Activated CD8-positive, alpha-beta T cell treated with anti-CD3 and anti-CD28 coated beads for 36 hours (primary cell): Measurements from ENCODE around the gene PSMG3. TPM values are rescaled to one million over a fixed set of nuclear protein-coding genes. Genes with fewer than 3 reads are reported as not detected.

Experiments
- ATAC-seq: fragments of 200-7000 bp; cut with Tn5 transposase; one replicate; pipeline ENCODE4 v1.10.0; 2021; ENCODE audit warnings: mild to moderate bottlenecking, moderate library complexity
- CTCF ChIA-PET: fragments of 350-600 bp; sonication (Branson Sonifier 250); formaldehyde crosslinking; loops from one replicate; lab custom pipeline; 2021; ENCODE audit warnings: antibody characterized with exemption; lab: Charles Lee
- POLR2A ChIA-PET: fragments of 350-600 bp; sonication (Branson Sonifier 250); formaldehyde crosslinking; loops from one replicate; lab custom pipeline; 2021; ENCODE audit warnings: antibody characterized with exemption; lab: Charles Lee
- DNase-seq: peaks from one replicate; pipeline ENCODE4 v3.0.0-alpha.2; 2020
- H3K27ac Mint-ChIP-seq: one replicate; pipeline ENCODE4 v1.8.0; 2021; ENCODE audit warnings: mild to moderate bottlenecking, mixed read lengths
- H3K27me3 Mint-ChIP-seq: one replicate; pipeline ENCODE4 v1.8.0; 2021; ENCODE audit warnings: mixed read lengths
- H3K36me3 Mint-ChIP-seq: one replicate; pipeline ENCODE4 v1.8.0; 2021; ENCODE audit warnings: low read depth, mixed read lengths
- H3K4me1 Mint-ChIP-seq: one replicate; pipeline ENCODE4 v1.8.0; 2021; ENCODE audit warnings: low read depth, mixed read lengths
- H3K4me3 Mint-ChIP-seq: one replicate; pipeline ENCODE4 v1.8.0; 2021; ENCODE audit warnings: mild to moderate bottlenecking, moderate library complexity, mixed read lengths
- H3K9me3 Mint-ChIP-seq: one replicate; pipeline ENCODE4 v1.8.0; 2021; ENCODE audit warnings: mixed read lengths
- intact Hi-C: fragments of 100-400 bp; cut with micrococcal nuclease; formaldehyde crosslinking; loops from one replicate; pipeline ENCODE4 v1.10.0; 2022
- total RNA-seq, 2 experiments: library from RNA; stranded (reverse); gene quantifications; one replicate each; pipeline ENCODE4 v1.2.3, GENCODE V29; 2021
- TF ChIP-seq, protein P1 (sequence below): fragments of 200-600 bp; IDR thresholded peaks from one replicate; pipeline ENCODE4 v1.8.0; 2022; ENCODE audit warnings: antibody characterized with exemption, mild to moderate bottlenecking

The PSMG3 gene
- total RNA-seq, 2 experiments from 2014 or later: 38.9 to 41.5 TPM

DNA sequence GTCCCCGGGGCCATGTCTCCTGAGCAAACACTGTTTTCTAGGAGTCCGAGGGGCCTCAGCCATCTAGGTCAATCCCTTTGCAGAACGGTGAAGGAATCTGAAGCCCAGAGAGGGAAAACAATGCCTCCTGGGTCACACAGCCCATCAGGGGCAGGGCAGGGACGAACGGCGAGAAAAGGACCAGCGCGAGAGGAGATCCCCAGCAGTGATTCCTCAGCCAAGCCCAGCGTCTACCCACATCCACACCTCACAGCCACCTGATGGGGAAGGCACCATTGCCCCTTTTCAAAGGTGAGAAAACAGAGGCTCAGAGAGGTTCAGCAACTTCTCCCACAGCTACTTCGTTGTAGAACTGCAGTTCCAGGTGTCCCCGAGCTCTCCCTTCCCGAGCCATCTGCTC is 17.9 kb upstream of the PSMG3 start:
- ATAC-seq (no peak), DNase-seq (no peak)
- POLR2A ChIA-PET: no interaction called here
- H3K4me3 Mint-ChIP-seq: no peak overlapping the region
- peaks cover 6% of the 10 kb centered on the region for H3K9me3 Mint-ChIP-seq
- peaks cover 18% of the 10 kb centered on the region for H3K4me1 Mint-ChIP-seq
- H3K36me3 Mint-ChIP-seq: peaks cover 5% of the 10 kb centered on the region
- no peak overlapping the region for H3K27ac Mint-ChIP-seq
- intact Hi-C loops: no loop called here
- H3K27me3 Mint-ChIP-seq: peaks cover 25% of the 10 kb centered on the region
- CTCF ChIA-PET: interaction anchor here (2.1 kb wide), 1 partner anchor 9 kb away, joined by 9 read pairs; no protein-coding TSS in a partner anchor
- TF ChIP-seq, protein P1, sequence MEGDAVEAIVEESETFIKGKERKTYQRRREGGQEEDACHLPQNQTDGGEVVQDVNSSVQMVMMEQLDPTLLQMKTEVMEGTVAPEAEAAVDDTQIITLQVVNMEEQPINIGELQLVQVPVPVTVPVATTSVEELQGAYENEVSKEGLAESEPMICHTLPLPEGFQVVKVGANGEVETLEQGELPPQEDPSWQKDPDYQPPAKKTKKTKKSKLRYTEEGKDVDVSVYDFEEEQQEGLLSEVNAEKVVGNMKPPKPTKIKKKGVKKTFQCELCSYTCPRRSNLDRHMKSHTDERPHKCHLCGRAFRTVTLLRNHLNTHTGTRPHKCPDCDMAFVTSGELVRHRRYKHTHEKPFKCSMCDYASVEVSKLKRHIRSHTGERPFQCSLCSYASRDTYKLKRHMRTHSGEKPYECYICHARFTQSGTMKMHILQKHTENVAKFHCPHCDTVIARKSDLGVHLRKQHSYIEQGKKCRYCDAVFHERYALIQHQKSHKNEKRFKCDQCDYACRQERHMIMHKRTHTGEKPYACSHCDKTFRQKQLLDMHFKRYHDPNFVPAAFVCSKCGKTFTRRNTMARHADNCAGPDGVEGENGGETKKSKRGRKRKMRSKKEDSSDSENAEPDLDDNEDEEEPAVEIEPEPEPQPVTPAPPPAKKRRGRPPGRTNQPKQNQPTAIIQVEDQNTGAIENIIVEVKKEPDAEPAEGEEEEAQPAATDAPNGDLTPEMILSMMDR: no peak

GRCh38 chr7:1586827-1587705 is 17.2 kb upstream of the PSMG3 start:
- ChIA-PET POLR2A (no interaction called here), CTCF (no interaction called here)
- DNase-seq (no peak), ATAC-seq (no peak)
- Mint-ChIP-seq H3K27ac (no peak overlapping the region), H3K27me3 (peaks cover 18% of the 10 kb centered on the region), H3K4me1 (peaks cover 12% of the 10 kb centered on the region), H3K4me3 (no peak overlapping the region), H3K36me3 (peaks cover 5% of the 10 kb centered on the region), H3K9me3 (peaks cover 6% of the 10 kb centered on the region)
- intact Hi-C loops: no loop called here
- TF ChIP-seq, protein P1: no peak

DNA sequence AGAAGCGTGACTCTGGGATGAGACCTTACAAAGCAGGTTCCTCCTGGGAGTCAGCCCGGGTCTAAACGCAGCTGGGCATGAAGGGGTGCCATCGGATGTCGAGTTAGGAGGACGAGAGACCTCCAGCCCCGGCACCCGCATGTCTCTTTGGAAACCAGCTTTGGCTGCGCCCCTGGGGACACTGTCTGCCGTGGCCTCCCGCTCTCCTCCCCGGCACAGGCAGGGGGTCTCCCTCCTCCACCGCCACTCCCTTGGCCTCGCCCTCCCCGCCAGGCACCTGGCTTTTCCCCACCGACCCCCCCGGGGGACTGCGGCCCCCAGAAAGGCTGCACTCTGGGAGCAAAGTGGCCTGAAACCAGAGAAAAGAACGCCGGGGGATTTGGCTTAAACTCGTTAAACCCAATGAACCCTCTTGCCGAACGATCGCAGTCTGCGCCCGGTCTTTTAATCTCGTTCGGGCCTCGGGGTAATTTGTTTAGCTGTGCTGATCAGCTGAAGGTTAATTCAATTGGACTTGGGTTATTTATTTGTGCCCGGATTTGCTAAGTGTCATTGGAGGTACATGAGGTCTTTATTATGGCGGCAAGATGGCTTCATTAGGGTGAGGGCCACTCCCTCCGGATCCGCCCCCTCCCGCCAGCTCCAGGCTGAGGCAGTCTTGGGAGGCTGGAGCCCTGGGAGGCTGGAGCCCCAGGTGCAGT is 16.4 kb upstream of the PSMG3 start:
- intact Hi-C loops: no loop called here
- ATAC-seq: no peak
- Mint-ChIP-seq H3K36me3 (peaks cover 5% of the 10 kb centered on the region), H3K27ac (no peak overlapping the region), H3K9me3 (peaks cover 6% of the 10 kb centered on the region), H3K4me3 (no peak overlapping the region), H3K4me1 (peaks cover 5% of the 10 kb centered on the region), H3K27me3 (peaks cover 12% of the 10 kb centered on the region)
- POLR2A ChIA-PET: no interaction called here
- TF ChIP-seq, protein P1: no peak
- DNase-seq: no peak
- CTCF ChIA-PET: no interaction called here

- DNase-seq (no peak), ATAC-seq (no peak)
- ChIA-PET CTCF (no interaction called here), POLR2A (interaction anchor here (0.6 kb wide), 1 partner anchor 951 kb away, joined by 3 read pairs; no protein-coding TSS in a partner anchor)
- TF ChIP-seq, protein P1: no peak
- Mint-ChIP-seq H3K4me3 (no peak overlapping the region), H3K27me3 (peaks cover 3% of the 10 kb centered on the region), H3K36me3 (peaks cover 5% of the 10 kb centered on the region), H3K9me3 (peaks cover 6% of the 10 kb centered on the region), H3K27ac (no peak overlapping the region), H3K4me1 (no peaks in the 10 kb centered on the region)
- intact Hi-C loops: no loop called here
Measured at GRCh38 chr7:1585142-1585981, 15.5 kb upstream of the PSMG3 start.
